HG03378 (cell line): Measurements from ENCODE around the gene TCF25.

ENCODE experiments used
- ATAC-seq: cut with Tn5 transposase; IDR thresholded peaks from one replicate; pipeline ENCODE4 v1.9.1; 2021; ENCODE audit warnings: mild to moderate bottlenecking, moderate library complexity; ENCODE audit not compliant: unreplicated experiment

TCF25 gene

DNA sequence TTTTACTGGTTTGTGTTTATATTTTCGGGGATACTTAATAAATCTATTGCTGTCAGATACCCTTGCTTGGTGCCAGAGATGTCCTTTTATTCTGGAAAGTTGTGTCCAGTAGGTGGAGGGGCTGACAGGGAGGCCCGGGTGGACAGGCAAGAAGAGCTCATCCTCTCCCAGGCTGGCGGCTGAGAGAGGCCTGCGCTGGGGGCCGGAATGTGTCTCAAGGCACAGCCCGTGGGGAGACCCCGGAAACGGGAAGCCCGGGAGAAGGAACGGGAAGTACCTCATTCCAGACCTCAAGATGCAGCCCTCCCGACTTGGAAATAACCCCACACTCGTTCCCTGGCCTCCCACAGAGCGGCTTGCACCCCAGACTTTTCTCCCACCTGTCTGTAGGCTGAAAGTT lies 62.6 kb downstream of the TCF25 start:
- no peak for ATAC-seq

DNA sequence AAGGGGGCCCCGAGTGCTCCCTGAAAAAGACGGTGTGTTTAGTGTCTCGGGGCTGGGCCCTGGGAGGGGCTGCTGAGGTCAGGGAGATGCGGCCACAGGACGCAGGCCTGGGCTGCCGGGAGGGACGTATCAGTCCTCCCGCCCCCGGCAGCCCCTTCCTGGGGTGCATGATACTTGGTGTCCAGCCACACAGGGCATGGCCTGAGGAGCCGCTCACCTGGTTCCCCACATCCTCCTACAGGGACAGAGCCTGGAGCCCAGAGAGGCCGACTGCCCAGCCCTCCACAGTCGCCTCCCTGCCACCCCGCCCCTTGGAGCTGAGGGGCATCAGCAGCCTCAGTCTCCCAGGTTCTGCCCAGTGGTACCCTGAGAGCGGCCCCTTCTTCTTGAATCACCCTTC lies 63.1 kb downstream of the TCF25 start:
- no peak for ATAC-seq

DNA sequence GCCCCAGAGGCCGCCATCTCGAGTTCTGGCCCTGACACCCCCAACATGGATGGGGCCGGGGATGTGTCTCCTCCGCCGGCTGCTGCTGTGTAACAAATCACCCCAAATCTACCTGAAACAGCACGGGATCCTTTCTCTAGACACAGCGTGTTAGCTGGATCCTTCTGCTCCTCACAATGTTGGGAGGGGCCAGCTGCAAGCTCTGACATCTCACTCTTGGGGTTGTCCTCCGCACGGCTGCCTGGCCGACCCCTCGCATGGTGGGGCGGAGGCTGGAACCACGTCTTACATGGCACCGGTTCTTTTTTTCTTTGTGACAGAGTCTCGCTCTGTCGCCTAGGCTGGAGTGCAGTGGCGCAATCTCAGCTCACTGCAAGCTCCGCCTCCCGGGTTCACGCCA lies 63.6 kb downstream of the TCF25 start:
- ATAC-seq: no peak

DNA sequence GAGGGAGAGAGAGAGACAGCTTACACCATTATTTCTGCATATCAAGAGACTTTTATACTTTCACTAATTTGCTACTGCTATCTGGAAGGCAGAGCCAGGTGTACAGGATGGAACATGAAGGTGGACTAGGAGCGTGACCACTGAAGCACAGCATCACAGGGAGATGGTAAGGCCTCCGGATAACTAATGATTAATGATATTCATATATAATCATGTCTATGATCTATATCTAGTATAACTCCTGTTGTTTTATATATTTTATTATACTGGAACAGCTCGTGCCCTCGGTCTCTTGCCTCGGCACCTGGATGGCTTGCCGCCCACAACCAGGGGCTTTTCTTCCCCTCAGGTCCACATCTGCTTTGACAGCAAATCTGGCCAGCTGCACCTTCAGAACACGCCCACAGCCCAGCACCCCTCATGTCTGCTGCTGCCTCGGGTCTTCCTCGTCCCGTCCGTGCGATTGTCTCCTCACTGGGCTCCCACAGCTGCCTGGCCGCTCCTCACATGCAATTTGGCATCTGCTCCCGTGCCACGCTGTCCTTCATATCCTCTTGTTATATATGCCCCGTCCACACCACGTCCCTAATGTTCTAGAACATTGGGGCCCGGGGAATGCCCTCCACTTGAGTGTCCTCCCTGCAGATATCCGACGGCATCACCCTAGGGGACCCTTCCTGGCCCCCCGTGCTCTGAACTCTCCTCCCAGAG lies 64.9 kb downstream of the TCF25 start:
- no peak for ATAC-seq

DNA sequence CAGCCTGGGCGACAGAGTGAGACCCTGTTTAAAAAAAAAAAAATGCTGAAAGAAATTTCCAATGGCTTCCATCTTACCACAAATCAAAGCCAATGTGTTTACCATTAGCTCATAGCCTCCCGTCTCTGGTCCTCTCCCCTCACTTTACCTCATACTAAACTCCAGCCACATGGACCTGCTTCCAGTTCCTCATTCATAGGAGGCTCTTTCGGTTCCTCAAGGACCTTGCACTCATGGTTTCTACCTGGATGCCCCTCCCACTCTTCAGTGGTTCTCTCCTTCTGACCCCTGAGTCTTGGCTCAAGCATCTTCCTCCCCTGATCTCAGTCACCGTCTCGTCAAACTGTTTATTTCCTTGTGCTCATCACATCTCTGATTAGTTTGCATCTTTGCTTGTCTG lies 71.4 kb downstream of the TCF25 start:
- no peak for ATAC-seq

DNA sequence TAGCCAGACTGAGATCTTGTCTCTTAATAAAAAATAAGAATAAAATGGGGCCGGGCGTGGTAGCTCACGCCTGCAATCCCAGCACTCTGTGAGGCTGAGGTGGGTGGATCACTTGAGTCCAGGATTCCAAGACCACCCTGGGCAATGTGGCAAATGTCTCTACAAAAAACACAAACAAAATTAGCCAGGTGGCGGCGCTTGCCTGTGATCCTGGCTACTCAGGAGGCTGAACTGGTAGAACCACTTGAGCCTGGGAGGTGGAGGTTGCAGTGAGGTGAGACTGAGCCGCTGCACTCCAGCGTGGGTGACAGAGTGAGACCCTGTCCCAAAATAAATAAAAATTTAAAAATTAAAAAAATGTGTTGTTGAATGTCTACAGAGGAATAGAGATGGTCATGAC lies 72.3 kb downstream of the TCF25 start:
- no peak for ATAC-seq

DNA sequence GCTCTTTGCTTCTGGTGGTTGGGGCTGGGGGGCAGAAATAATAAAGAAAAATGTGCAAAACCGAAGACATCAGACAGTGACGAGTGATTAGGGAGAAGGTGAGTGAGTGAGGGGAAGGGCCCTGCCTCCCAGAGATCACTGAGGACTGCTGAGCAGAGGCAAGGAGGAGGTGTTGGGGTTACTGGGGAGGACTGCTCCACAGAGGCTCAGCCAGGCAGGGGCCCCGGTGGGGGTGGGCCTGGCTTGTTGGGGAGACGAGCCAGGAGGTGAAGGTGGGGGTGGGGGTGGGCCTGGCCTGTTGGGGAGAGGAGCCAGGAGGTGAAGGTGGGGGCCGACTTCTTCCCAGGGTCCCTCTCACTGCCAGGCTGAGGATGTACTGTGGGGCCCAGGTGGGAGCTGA lies 73.1 kb downstream of the TCF25 start:
- no peak for ATAC-seq

DNA sequence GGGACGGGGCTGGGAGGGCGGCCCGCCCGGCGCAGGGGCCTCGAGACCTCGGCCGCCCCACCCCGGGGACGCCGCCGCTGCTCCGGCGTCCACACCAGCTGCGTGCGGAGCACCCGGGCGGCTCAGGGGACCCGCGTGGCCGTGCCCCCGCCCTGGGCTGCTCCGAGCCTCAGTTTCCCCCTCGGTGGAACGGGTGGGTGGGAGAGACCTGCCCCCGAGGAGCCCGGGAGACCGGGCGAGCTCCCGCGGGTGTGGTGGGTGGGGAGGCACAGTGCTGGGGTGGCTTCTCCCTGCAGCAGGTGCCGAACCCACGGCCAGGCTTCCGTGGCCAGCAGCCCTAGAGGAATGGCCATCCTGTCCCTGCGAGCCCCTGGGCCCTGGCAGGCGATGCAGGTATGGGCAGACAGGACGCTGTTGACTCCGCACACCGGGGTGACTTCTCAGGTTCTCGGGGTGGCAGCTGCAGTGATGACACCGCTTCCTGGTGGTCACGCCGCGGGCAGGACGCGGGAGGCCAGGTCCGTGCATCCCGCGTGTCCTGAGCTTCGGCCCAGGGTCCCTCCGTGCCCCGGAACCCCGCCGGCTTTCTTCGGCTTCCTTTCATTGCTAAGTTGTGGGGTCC lies 75.8 kb downstream of the TCF25 start:
- no peak for ATAC-seq

DNA sequence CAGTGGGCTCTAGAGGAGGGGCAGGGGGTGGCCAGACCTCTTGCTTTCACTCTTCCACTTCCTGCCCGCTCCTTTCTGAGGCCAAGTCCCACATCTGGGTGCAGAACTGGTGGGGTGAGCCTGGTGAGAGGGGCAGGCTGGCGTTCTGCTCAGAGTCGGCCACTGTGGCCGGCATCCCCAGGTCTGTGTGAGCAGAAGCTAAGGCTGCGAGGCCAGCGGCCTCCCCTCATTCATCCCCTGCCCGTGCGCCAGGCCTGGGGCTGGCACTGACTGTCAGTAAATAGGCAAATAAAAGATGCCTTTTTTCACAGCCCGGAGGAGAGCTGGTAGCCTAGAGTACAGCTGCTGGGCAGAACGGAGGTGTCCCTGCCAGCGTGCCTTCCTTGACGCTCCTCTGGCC lies 76.4 kb downstream of the TCF25 start:
- no peak for ATAC-seq

DNA sequence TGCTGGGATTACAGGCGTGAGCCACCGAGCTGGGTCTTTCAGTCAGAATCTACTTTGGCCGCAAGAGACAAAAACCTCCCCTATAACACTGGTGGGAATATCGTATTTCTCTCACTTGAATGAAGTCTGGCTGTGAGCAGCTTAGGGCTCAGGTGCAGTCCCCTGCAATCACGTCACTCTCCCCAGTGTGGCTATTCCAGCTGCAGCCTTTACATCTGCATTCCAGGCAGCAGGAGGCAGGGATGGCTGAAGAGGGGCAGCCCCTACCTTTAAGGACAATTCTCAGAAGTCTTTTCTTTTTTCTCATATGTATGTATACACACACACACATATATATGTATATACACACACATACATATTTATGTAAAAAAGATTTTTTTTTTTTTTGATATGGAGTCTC lies 78.1 kb downstream of the TCF25 start:
- no peak for ATAC-seq

DNA sequence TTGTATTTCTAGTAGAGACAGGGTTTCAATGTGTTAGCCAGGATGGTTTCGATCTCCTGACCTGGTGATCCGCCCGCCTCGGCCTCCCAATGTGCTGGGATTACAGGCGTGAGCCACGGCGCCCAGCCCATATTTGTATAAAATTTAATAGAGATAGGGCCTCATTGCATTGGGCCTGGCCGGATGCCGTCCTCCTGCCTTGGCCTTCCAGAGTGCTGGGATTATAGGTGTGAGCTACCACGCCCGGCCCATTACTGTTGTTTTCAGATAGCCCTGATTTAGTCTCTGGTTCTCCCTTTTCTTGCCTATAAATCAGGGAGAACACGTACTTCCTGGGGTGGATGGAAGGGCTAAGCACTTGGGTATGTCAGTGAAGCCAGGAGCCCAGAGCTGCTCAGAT lies 78.7 kb downstream of the TCF25 start:
- ATAC-seq: no peak

DNA sequence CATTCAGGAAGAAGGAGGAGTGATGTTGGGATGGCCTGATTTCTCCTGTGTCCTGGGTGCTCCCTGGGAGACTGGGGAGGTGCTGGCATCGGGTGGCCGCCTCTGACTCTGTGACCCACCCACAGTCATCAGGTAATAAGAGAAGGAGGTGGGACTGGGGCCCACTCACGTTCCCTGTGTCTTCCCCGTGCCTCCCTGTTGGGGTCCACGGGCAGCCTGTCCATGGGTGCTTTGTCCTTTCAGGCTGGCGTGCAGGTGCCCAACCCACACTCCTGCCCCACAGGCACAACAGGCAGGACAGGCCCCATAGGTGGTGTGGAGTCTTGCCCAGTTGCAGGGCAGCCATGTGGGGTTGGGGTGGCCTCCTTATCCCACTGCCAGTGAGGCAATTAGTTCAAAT lies 79.2 kb downstream of the TCF25 start:
- no peak for ATAC-seq

DNA sequence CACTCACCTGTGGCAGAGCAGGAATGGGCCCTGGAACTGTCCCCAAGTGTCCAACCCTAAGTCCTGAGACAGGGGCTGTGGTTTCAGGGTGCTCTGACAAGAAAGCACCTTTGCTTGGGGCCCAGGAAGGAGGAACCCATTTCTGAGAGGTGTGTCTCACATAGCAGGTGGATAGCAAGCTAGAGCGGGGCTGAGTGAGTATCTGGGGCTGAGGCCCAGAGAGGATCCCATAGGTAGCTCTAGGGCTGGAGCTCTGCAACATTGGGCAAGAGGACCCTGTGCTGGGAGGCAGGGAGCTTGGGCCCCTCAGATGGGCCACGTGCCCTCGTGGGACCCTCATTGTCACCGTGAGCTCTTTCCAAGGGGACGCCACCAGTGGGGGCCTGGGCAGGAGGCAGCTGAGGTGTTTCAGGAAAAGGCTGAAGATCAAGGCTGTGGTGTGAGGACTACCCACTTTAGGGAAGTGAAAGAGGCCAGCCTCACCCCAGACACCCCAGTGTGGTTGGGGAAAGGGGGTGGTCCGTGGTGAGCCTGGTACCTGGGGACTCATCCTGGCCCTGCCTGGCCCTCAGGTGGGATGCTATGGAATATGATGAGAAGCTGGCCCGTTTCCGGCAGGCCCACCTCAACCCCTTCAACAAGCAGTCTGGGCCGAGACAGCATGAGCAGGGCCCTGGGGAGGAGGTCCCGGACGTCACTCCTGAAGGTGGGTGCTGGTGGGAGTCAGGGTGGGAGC lies 80.4 kb downstream of the TCF25 start:
- ATAC-seq: no peak

DNA sequence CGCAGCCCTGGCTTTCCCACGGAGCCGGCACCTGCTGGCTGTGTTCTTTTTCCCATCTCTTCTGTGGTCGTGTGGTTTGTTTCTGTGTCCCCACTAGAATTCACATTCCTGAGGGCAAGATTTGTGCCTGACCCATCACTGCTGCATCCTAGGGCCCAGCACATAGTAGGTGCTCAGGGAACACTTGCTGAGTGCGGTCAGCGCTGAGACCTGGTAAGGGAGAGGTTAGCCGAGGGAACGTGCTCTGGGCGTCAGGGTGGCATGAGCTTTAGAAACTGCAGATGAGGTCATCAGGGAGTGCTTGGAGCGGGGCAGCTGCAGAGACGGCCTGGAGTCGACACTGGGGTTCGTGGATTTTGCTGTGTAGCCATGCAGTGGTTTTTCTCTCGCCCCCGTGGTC lies 81.1 kb downstream of the TCF25 start:
- ATAC-seq: no peak

DNA sequence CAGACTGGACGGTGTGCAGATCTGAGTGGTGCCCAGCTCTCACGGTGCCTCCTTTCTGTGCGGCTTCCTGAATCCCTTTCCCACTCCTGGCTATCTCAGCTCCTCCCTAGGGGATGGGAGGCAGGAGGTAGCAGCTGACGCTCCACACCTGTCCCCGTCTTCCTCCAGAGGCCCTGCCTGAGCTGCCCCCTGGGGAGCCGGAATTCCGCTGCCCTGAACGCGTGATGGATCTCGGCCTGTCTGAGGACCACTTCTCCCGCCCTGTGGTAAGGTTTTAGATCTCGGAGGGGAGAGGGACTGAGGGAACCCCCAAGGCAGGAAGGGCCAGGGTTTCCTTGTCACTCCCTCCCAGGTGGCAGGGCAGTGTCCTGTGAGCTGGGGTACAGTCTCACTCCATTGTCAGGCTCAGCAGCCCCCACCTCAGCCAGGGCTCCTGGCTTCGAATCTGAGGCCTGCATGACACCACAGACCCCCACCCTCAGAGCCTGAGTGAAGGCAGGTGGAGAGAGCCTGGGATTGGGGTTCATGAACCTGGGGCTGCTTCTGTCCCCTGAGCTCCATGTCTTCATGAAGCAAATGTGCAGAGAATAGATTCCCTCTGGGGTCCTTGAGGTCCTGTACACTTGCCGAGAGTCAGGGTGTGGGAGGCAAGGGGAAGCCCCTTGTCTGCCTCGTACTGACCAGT lies 81.8 kb downstream of the TCF25 start:
- no peak for ATAC-seq

DNA sequence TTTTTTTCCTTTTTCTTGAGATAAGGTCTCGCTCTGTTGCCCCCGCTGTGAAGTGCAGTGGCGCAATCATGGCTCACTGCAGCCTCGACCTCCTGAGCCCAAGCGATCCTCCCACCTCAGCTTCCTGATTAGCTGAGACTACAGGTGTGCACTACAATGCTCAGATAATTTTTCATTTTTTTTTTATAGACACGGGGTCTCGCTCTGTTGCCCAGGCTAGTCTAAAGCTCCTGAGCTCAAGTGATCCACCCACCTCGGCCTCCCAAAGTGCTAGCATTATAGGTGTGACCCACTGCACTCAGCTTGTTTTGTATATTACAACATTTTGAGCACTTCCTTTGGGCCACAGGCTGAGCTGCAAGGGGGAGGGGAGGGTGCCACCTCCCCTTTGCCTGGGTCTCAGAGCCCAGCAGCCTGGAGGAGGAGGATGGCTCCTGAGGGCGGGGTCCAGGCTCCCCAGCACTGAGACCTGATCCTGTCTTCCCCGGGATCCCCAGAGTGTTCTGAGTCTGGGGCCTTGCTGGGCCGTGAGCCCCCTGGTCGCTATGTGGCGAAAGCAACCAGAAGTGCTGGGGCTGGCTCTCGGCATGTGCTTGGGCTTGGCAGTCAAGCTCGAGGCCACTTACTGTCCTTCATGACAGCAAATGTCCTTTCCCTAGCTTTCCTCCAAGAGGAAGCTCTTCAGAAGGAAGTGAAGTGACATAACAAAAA lies 83.3 kb downstream of the TCF25 start:
- ATAC-seq: no peak

DNA sequence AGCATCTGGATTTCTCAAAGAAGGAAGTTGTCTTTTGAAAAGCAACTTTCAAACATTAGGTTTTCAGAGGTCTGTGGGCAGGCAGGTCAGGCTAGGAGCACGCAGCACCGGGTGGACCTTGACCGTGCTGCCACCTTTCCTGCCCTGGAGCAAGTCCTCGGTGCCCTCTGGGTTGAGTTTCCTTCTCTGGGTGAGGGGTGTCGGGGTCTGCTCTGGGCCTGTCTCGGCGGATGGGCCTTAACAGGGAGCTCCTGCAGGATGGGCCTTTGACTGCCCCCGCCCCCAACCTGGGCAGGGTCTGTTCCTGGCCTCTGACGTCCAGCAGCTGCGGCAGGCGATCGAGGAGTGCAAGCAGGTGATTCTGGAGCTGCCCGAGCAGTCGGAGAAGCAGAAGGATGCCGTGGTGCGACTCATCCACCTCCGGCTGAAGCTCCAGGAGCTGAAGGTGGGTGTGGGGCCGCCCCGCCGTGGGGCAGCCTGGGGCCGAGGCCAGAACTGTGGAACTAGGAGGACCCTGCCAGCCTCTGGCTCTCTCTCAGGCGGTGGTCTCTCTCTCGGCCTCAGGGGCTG lies 83.9 kb downstream of the TCF25 start:
- ATAC-seq: no peak

DNA sequence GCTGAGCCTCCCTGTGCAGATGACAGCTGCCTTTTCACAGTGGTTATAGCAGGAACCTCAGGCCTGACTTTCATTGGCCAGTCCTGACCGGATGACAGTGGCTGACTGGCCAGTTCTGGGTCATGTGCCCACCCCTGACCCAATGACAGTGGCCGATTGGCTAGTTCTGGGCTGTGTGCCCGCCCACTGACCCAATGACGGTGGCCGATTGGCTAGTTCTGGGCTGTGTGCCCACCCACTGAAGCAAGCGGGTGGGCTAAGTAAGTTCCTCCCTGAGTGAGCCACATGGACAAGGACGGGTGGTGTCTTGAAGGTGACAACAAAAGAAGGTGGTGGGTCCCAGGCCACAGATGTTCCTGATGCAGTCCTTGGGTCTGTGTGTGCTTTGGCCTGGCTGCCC lies 84.7 kb downstream of the TCF25 start:
- ATAC-seq: no peak

DNA sequence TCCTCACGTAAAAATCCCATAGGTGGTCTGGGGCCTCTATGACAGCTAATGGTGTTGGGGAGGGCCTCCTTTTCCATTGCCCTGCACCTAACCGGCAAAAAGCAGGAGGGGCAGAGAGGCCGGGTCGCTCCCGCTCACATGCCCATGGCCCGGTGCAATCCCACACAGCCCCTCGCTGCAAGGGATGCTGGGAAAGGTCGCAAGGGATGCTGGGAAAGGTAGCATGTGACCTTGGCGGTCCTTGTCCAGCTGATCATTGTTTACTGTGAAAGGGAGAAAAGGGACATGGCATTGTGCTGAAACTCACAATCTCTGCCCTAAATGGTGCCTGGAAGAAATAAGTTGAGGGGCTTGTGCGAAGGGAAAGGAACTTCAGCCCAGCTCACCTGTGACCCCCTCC lies 85.2 kb downstream of the TCF25 start:
- no peak for ATAC-seq

DNA sequence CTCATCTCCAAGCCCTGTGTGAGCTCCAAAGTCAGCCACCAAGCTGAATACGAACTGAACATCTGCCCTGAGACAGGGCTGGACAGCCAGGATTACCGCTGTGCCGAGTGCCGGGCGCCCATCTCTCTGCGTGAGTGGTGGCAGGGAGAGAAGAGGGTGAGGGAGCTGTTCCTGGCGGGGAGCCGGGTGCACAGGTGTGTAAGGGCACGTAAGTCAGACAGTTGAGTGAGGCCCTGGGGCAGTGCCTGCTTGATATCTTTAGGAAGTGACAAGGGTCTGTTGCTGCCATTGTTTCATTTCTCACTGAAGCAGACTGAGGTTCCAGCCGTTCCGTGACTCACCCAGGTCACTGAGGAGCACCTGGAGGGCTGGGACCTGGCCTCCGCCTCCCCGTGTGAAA lies 87.6 kb downstream of the TCF25 start:
- ATAC-seq: no peak
